IMR-90 (cell line): ENCODE results near the gene SPTSSB. TPM values are rescaled to one million over a fixed set of nuclear protein-coding genes. Genes with fewer than 3 reads are reported as not detected.

ENCODE experiments used
- ATAC-seq: fragments of 200-7000 bp; cut with Tn5 transposase; 2 replicates; pipeline ENCODE4 v1.9.1; 2020; ENCODE audit warnings: low read depth, mild to moderate bottlenecking, moderate library complexity
- BruUV-seq: library from RNA; stranded (reverse); fragments of 400-500 nt; replicated peaks from 2 replicates; lab custom pipeline; 2021; lab: Mats Ljungman, UMichigan
- CTCF ChIA-PET: fragments of 300-600 bp; formaldehyde crosslinking; extraction: SDS; loops from one replicate; lab custom pipeline; 2021; ENCODE audit warnings: antibody characterized with exemption; lab: Yijun Ruan, JAX
- POLR2A ChIA-PET: fragments of 300-600 bp; sonication (Branson Sonifier 250); formaldehyde crosslinking; loops from one replicate; lab custom pipeline; 2022; ENCODE audit warnings: antibody characterized with exemption; ENCODE audit not compliant: unreplicated experiment; lab: Charles Lee
- DNase-seq: peaks from one replicate; pipeline ENCODE4 v3.0.0; 2013
- H2AFZ ChIP-seq: replicated peaks from 2 replicates; pipeline ENCODE3; 2013; ENCODE audit warnings: low read length, mild to moderate bottlenecking; ENCODE audit not compliant: poor library complexity
- H2AK5ac ChIP-seq: 2 replicates; pipeline ENCODE4 v1.6.1; 2013; ENCODE audit warnings: low read depth, low read length, inconsistent platforms
- H2AK9ac ChIP-seq: replicated peaks from 2 replicates; pipeline ENCODE3; 2013; ENCODE audit warnings: mild to moderate bottlenecking, low read depth, low read length, moderate library complexity; ENCODE audit not compliant: poor library complexity
- H2BK120ac ChIP-seq: 2 replicates; pipeline ENCODE4 v1.6.1; 2013; ENCODE audit warnings: low read depth, low read length, inconsistent platforms
- H2BK15ac ChIP-seq: 3 replicates; pipeline ENCODE4 v1.6.1; 2013; ENCODE audit warnings: low read depth, low read length, inconsistent platforms
- H2BK20ac ChIP-seq: 2 replicates; pipeline ENCODE4 v1.6.1; 2013; ENCODE audit warnings: low read depth, mild to moderate bottlenecking, inconsistent platforms, low read length, moderate library complexity
- H2BK5ac ChIP-seq: 2 replicates; pipeline ENCODE4 v1.6.1; 2013; ENCODE audit warnings: mild to moderate bottlenecking, low read depth, low read length, inconsistent platforms; ENCODE audit not compliant: poor library complexity, severe bottlenecking
- H3K14ac ChIP-seq: replicated peaks from 2 replicates; pipeline ENCODE4 v1.6.1; 2013; ENCODE audit warnings: low read depth, low read length, inconsistent platforms
- H3K18ac ChIP-seq: 2 replicates; pipeline ENCODE4 v1.6.1; 2013; ENCODE audit warnings: low read depth, low read length, control low read depth
- H3K23ac ChIP-seq: 2 replicates; pipeline ENCODE4 v1.6.1; 2013; ENCODE audit warnings: low read depth, low read length, inconsistent platforms
- H3K27ac ChIP-seq: 2 replicates; pipeline ENCODE4 v1.5.1; 2013; ENCODE audit warnings: mild to moderate bottlenecking, control low read depth, low read length; ENCODE audit not compliant: insufficient read depth
- H3K27me3 ChIP-seq: 2 replicates; pipeline ENCODE4 v1.6.1; 2013; ENCODE audit warnings: low read length; ENCODE audit not compliant: control insufficient read depth, insufficient read depth
- H3K36me3 ChIP-seq: 2 replicates; pipeline ENCODE4 v1.6.1; 2013; ENCODE audit warnings: low read length, mixed read lengths; ENCODE audit not compliant: control insufficient read depth, insufficient read depth
- H3K4ac ChIP-seq: 2 replicates; pipeline ENCODE4 v1.6.1; 2013; ENCODE audit warnings: low read depth, low read length, inconsistent platforms
- H3K4me1 ChIP-seq: 2 replicates; pipeline ENCODE4 v1.6.1; 2013; ENCODE audit warnings: low read length, mixed read lengths; ENCODE audit not compliant: control insufficient read depth, insufficient read depth
- H3K4me2 ChIP-seq: 2 replicates; pipeline ENCODE4 v1.6.1; 2013; ENCODE audit warnings: low read depth, mild to moderate bottlenecking, control low read depth, low read length, moderate library complexity
- H3K4me3 ChIP-seq: 2 replicates; pipeline ENCODE4 v1.5.1; 2013; ENCODE audit warnings: low read depth, mild to moderate bottlenecking, control low read depth, low read length, moderate library complexity; ENCODE audit not compliant: insufficient read depth
- H3K56ac ChIP-seq: 2 replicates; pipeline ENCODE4 v1.6.1; 2013; ENCODE audit warnings: low read length, inconsistent platforms; ENCODE audit not compliant: insufficient read depth; ENCODE audit errors: extremely low read depth
- H3K79me1 ChIP-seq, 2 experiments: 2 replicates each; pipeline ENCODE4 v1.6.1; 2013; ENCODE audit warnings: low read length in 2 of 2, inconsistent platforms in 1 of 2, low read depth in 1 of 2
- H3K9ac ChIP-seq: 2 replicates; pipeline ENCODE4 v1.6.1; 2013; ENCODE audit warnings: low read depth, low read length, control low read depth
- H3K9me1 ChIP-seq: 2 replicates; pipeline ENCODE4 v1.6.1; 2013; ENCODE audit warnings: low read length, inconsistent platforms; ENCODE audit not compliant: insufficient read depth
- H3K9me3 ChIP-seq: 2 replicates; pipeline ENCODE4 v1.6.1; 2013; ENCODE audit warnings: low read length; ENCODE audit not compliant: control insufficient read depth, insufficient read depth
- H4K20me1 ChIP-seq: 2 replicates; pipeline ENCODE4 v1.6.1; 2013; ENCODE audit warnings: low read length, inconsistent platforms; ENCODE audit not compliant: insufficient read depth
- H4K5ac ChIP-seq: 2 replicates; pipeline ENCODE4 v1.6.1; 2013; ENCODE audit warnings: mild to moderate bottlenecking, low read depth, low read length, control low read depth
- H4K8ac ChIP-seq, 2 experiments: 2 replicates each; pipeline ENCODE4 v1.6.1; 2013; ENCODE audit warnings: low read depth in 2 of 2, low read length in 2 of 2, control low read depth in 1 of 2, inconsistent platforms in 1 of 2
- H4K91ac ChIP-seq: 2 replicates; pipeline ENCODE4 v1.6.1; 2013; ENCODE audit warnings: low read depth, low read length, inconsistent platforms; ENCODE audit not compliant: insufficient read depth
- CEBPB ChIP-seq: IDR thresholded peaks from 2 replicates; pipeline ENCODE4 v1.6.1; 2012; ENCODE audit warnings: low read depth, low read length, improper control_type of control experiment
- CHD1 ChIP-seq: IDR thresholded peaks from 2 replicates; pipeline ENCODE4 v1.6.1; 2012; ENCODE audit warnings: low read depth, low read length, improper control_type of control experiment
- MAFK ChIP-seq: IDR thresholded peaks from 2 replicates; pipeline ENCODE4 v1.6.1; 2012; ENCODE audit warnings: low read depth, low read length, improper control_type of control experiment
- MAZ ChIP-seq: IDR thresholded peaks from 2 replicates; pipeline ENCODE4 v1.6.1; 2012; ENCODE audit warnings: low read depth, mild to moderate bottlenecking, low read length, improper control_type of control experiment, moderate library complexity, borderline replicate concordance
- MXI1 ChIP-seq: IDR thresholded peaks from 2 replicates; pipeline ENCODE4 v1.6.1; 2012; ENCODE audit warnings: low read depth, mild to moderate bottlenecking, low read length, moderate library complexity, borderline replicate concordance
- NFE2L2 ChIP-seq: fragments of 150-350 bp; IDR thresholded peaks from 2 replicates; pipeline ENCODE4 v1.6.1; 2016; ENCODE audit warnings: low read depth, mild to moderate bottlenecking, low read length
- POLR2A ChIP-seq: IDR thresholded peaks from 2 replicates; pipeline ENCODE4 v1.6.1; 2012; ENCODE audit warnings: mild to moderate bottlenecking, low read depth, low read length
- RAD21 ChIP-seq: IDR thresholded peaks from 2 replicates; pipeline ENCODE4 v1.6.1; 2012; ENCODE audit warnings: low read length, improper control_type of control experiment
- RCOR1 ChIP-seq: IDR thresholded peaks from 2 replicates; pipeline ENCODE4 v1.6.1; 2012; ENCODE audit warnings: mild to moderate bottlenecking, low read length, improper control_type of control experiment; ENCODE audit not compliant: insufficient replicate concordance
- RFX5 ChIP-seq: IDR thresholded peaks from 2 replicates; pipeline ENCODE4 v1.8.0; 2012; ENCODE audit warnings: low read depth, mild to moderate bottlenecking, low read length, moderate library complexity
- SMC3 ChIP-seq: fragments of 150-350 bp; IDR thresholded peaks from 2 replicates; pipeline ENCODE4 v1.6.1; 2016; ENCODE audit warnings: low read depth, mild to moderate bottlenecking, antibody characterized with exemption, low read length, moderate library complexity
- dilution Hi-C: fragments of 300-500 bp; cut with HindIII; formaldehyde crosslinking; loops from one replicate; pipeline ENCODE4 v1.14.3; 2018; ENCODE audit warnings: low sequenced_read_pairs; ENCODE audit not compliant: unreplicated experiment
- in situ Hi-C: fragments of 300-500 bp; cut with MboI; formaldehyde crosslinking; loops from 3 replicates; pipeline ENCODE4 v1.14.3; 2019; ENCODE audit warnings: low sequenced_read_pairs, inconsistent platforms, mixed read lengths
- intact Hi-C: fragments of 100-400 bp; cut with micrococcal nuclease; formaldehyde crosslinking; loops from 2 replicates; pipeline ENCODE4 v1.10.0; 2022
- polyA plus RNA-seq, 3 experiments: library from polyadenylated mRNA; depleted of rRNA; stranded (reverse); fragments of >200 nt; gene quantifications; 2 replicates each; pipeline ENCODE4 v1.2.3, GENCODE V29; 2012; ENCODE audit warnings: low replicate concordance in 1 of 3
- total RNA-seq: library from RNA; depleted of rRNA; stranded (reverse); fragments of >200 nt; gene quantifications from 2 replicates; pipeline ENCODE4 v1.2.3, GENCODE V29; 2012
- TF ChIP-seq, protein P1 (sequence below): fragments of 150-350 bp; IDR thresholded peaks from 2 replicates; pipeline ENCODE4 v1.6.1; 2017; ENCODE audit warnings: mild to moderate bottlenecking, antibody characterized with exemption, low read length, low read depth

Gene SPTSSB
- total and polyA plus RNA-seq, 2 of the 4 experiments (the other 2 are of a cell fraction) = not detected

DNA sequence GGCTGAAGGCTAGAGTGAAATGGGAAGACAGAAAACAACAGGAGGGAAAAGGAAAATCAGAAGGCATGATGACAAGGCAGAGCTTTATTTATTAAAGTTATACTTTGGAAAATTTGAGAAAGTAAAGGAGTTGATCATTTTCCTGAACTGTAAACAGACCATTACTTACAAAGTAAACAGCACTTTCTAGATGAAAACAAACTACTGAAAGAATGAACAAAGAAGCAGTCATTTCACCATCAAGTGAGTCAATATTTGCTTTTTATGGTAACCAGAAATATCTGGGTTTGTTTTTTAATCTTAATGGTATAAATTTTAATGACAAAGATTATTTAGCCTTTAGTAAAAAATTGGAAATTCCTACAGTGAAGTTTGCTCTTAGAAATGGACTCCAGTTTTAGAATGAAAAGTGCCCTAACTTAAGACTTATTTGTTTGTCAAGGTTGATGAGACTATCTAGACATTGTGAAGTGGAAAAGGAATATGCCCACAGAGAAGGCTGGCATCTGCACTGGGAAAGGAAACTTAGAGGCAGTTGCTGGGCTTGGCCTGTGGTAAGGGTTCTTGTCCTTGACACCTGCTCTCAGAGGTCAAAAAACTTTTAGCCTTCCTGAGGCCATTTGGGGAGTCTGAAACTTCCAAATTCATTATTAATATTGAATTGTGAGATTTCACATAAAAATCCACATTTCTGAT, 47.2 kb downstream of the SPTSSB start:
- dilution Hi-C loops (no loop called here), in situ Hi-C loops (no loop called here), intact Hi-C loops (no loop called here)
- no peak overlapping the region for H2BK5ac ChIP-seq
- no peaks in the 10 kb centered on the region for H3K9me1 ChIP-seq
- no peaks in the 10 kb centered on the region for H3K27me3 ChIP-seq
- H4K5ac ChIP-seq = no peak overlapping the region
- no peak overlapping the region for H2BK120ac ChIP-seq
- H3K9me3 ChIP-seq = no peaks in the 10 kb centered on the region
- H3K79me1 ChIP-seq = no peaks in the 10 kb centered on the region
- BruUV-seq = no TSS peak
- no peak overlapping the region for H3K14ac ChIP-seq
- no peak overlapping the region for H2AFZ ChIP-seq
- POLR2A ChIA-PET = no interaction called here
- H3K56ac ChIP-seq = no peak overlapping the region
- no peak overlapping the region for H4K91ac ChIP-seq
- ATAC-seq = no peak
- H2AK5ac ChIP-seq = no peak overlapping the region
- H3K4me2 ChIP-seq = no peak overlapping the region
- CTCF ChIA-PET = no interaction called here
- H3K4me1 ChIP-seq = no peaks in the 10 kb centered on the region
- no peak overlapping the region for H3K4ac ChIP-seq
- H3K9ac ChIP-seq = no peak overlapping the region
- no peak overlapping the region for H2AK9ac ChIP-seq
- no peaks in the 10 kb centered on the region for H4K20me1 ChIP-seq
- no peaks in the 10 kb centered on the region for H3K36me3 ChIP-seq
- H2BK20ac ChIP-seq = no peak overlapping the region
- H3K4me3 ChIP-seq = no peak overlapping the region
- no peak overlapping the region for H3K18ac ChIP-seq
- DNase-seq = no peak
- no peak overlapping the region for H2BK15ac ChIP-seq
- H3K23ac ChIP-seq = no peak overlapping the region
- no peak overlapping the region for H3K27ac ChIP-seq
- TF ChIP-seq POLR2A = no peak
- TF ChIP-seq RCOR1 = no peak
- no peak for TF ChIP-seq CHD1
- no peak for TF ChIP-seq MAZ
- no peak for TF ChIP-seq SMC3
- TF ChIP-seq, protein P1, sequence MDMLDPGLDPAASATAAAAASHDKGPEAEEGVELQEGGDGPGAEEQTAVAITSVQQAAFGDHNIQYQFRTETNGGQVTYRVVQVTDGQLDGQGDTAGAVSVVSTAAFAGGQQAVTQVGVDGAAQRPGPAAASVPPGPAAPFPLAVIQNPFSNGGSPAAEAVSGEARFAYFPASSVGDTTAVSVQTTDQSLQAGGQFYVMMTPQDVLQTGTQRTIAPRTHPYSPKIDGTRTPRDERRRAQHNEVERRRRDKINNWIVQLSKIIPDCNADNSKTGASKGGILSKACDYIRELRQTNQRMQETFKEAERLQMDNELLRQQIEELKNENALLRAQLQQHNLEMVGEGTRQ = no peak
- TF ChIP-seq MXI1 = no peak
- TF ChIP-seq RFX5 = no peak
- no peak for TF ChIP-seq MAFK
- no peak for TF ChIP-seq CEBPB
- no peak for TF ChIP-seq RAD21
- TF ChIP-seq NFE2L2 = no peak
- H4K8ac ChIP-seq = no peak overlapping the region
